GM19193 (cell line): ENCODE data around the gene DCBLD1.

Source experiments
- POLR2A ChIP-seq: IDR thresholded peaks from 4 replicates; pipeline ENCODE4 v1.6.1; 2011; ENCODE audit not compliant: insufficient read depth, insufficient read length; ENCODE audit errors: extremely low read depth

Gene DCBLD1

GRCh38 chr6:117487821-117488220, 5.3 kb downstream of the DCBLD1 start:
- TF ChIP-seq POLR2A, result no peak

- TF ChIP-seq POLR2A, result no peak
Measured at GRCh38 chr6:117489003-117489402, 6.5 kb downstream of the DCBLD1 start.

GRCh38 chr6:117491916-117492315, 9.4 kb downstream of the DCBLD1 start:
- no peak for TF ChIP-seq POLR2A

GRCh38 chr6:117493470-117493869, 11.0 kb downstream of the DCBLD1 start:
- TF ChIP-seq POLR2A, result no peak

- TF ChIP-seq POLR2A, result no peak
Measured at GRCh38 chr6:117494283-117494682, 11.8 kb downstream of the DCBLD1 start.

GRCh38 chr6:117494694-117495318, 12.3 kb downstream of the DCBLD1 start:
- TF ChIP-seq POLR2A, result no peak

- TF ChIP-seq POLR2A, result no peak
Measured at GRCh38 chr6:117495425-117495824, 13.0 kb downstream of the DCBLD1 start.

- no peak for TF ChIP-seq POLR2A
Measured at GRCh38 chr6:117495869-117496268, 13.4 kb downstream of the DCBLD1 start.

GRCh38 chr6:117496383-117496990, 14.0 kb downstream of the DCBLD1 start:
- TF ChIP-seq POLR2A, result no peak

GRCh38 chr6:117497237-117497636, 14.8 kb downstream of the DCBLD1 start:
- no peak for TF ChIP-seq POLR2A

GRCh38 chr6:117498159-117498558, 15.7 kb downstream of the DCBLD1 start:
- no peak for TF ChIP-seq POLR2A

- TF ChIP-seq POLR2A, result no peak
Measured at GRCh38 chr6:117501722-117502121, 19.2 kb downstream of the DCBLD1 start.

GRCh38 chr6:117502580-117502979, 20.1 kb downstream of the DCBLD1 start:
- TF ChIP-seq POLR2A, result no peak

- TF ChIP-seq POLR2A, result no peak
Measured at GRCh38 chr6:117503211-117503610, 20.7 kb downstream of the DCBLD1 start.

GRCh38 chr6:117504478-117505144, 22.1 kb downstream of the DCBLD1 start:
- no peak for TF ChIP-seq POLR2A

GRCh38 chr6:117505311-117505710, 22.8 kb downstream of the DCBLD1 start:
- TF ChIP-seq POLR2A, result no peak
